SK-N-SH treated with all-trans-retinoic acid at 6 μM for 48 hours (cell line): ENCODE results near the gene PLEKHG5.

Experiments
- BACH2 ChIP-seq: fragments of 250-450 bp; sonication (Bioruptor Pico); IDR thresholded peaks from 2 replicates; pipeline ENCODE4 v1.9.0; 2021; ENCODE audit warnings: mild to moderate bottlenecking, borderline replicate concordance
- CSRNP3 ChIP-seq: fragments of 250-450 bp; sonication (Bioruptor Pico); IDR thresholded peaks from 2 replicates; pipeline ENCODE4 v1.5.1; 2021; ENCODE audit warnings: mild to moderate bottlenecking, moderate library complexity
- ESRRG ChIP-seq: fragments of 250-450 bp; sonication (Bioruptor Pico); IDR thresholded peaks from 2 replicates; pipeline ENCODE4 v1.6.1; 2021; ENCODE audit warnings: mild to moderate bottlenecking
- OSR1 ChIP-seq: fragments of 250-450 bp; sonication (Bioruptor Pico); IDR thresholded peaks from 2 replicates; pipeline ENCODE4 v1.8.0; 2022; ENCODE audit warnings: moderate library complexity, mild to moderate bottlenecking, inconsistent platforms
- PPARA ChIP-seq: fragments of 250-450 bp; sonication (Bioruptor Pico); IDR thresholded peaks from 2 replicates; pipeline ENCODE4 v1.5.0; 2020; ENCODE audit warnings: mild to moderate bottlenecking, borderline replicate concordance
- TF ChIP-seq, protein P1 (sequence below): fragments of 250-450 bp; sonication (Bioruptor Pico); IDR thresholded peaks from 2 replicates; pipeline ENCODE4 v1.8.0; 2020; ENCODE audit warnings: mild to moderate bottlenecking, moderate library complexity, borderline replicate concordance
- TF ChIP-seq, protein P2 (sequence below): fragments of 250-450 bp; sonication (Bioruptor Pico); IDR thresholded peaks from 2 replicates; pipeline ENCODE4 v1.5.1; 2020; ENCODE audit warnings: low read depth, mild to moderate bottlenecking, moderate library complexity

DNA sequence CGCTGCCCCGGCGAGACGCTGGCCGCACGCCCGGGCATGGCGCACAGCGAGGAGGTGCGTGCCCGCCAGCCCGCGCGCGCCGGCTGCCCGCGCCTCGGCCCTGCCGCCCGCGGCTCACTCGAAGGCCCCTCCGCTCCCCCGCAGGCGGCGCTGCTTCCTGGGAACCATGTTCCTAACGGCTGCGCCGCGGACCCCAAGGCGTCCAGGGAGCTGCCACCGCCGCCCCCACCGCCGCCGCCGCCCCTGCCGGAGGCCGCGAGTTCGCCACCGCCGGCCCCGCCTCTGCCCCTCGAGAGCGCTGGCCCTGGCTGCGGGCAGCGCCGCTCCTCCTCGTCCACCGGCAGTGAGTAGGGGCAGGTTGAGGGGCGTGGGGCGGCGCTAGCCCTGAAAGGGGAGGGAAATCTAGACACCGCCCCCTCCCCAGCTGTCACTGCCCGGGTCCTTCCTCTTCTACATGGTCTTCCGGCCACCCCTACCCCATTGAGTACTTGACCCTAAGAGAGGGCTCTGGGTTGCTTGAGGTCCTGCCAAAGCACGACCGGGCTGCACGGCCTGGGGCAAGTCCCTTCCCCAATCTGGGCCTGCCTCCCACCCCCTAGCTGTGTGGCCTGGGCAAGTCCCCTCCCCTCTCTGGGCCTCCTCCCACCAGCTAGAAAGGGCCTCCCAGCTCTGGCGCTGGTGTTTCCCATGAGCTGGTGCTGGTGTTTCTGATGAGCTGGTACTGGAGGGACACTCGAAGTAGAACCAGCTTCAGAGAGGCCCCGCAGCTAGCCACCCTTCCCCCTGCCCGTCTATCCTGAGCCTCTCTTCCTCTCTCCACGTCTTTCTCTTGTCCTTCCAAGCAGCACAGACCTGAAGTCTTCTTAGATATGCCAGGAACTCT is 42.5 kb downstream of the PLEKHG5 start:
- TF ChIP-seq, protein P1, sequence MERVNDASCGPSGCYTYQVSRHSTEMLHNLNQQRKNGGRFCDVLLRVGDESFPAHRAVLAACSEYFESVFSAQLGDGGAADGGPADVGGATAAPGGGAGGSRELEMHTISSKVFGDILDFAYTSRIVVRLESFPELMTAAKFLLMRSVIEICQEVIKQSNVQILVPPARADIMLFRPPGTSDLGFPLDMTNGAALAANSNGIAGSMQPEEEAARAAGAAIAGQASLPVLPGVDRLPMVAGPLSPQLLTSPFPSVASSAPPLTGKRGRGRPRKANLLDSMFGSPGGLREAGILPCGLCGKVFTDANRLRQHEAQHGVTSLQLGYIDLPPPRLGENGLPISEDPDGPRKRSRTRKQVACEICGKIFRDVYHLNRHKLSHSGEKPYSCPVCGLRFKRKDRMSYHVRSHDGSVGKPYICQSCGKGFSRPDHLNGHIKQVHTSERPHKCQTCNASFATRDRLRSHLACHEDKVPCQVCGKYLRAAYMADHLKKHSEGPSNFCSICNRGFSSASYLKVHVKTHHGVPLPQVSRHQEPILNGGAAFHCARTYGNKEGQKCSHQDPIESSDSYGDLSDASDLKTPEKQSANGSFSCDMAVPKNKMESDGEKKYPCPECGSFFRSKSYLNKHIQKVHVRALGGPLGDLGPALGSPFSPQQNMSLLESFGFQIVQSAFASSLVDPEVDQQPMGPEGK (CRISPR knock-in tag), result no peak
- no peak for TF ChIP-seq OSR1 (CRISPR knock-in tag)
- TF ChIP-seq ESRRG (CRISPR knock-in tag), result no peak
- TF ChIP-seq, protein P2, sequence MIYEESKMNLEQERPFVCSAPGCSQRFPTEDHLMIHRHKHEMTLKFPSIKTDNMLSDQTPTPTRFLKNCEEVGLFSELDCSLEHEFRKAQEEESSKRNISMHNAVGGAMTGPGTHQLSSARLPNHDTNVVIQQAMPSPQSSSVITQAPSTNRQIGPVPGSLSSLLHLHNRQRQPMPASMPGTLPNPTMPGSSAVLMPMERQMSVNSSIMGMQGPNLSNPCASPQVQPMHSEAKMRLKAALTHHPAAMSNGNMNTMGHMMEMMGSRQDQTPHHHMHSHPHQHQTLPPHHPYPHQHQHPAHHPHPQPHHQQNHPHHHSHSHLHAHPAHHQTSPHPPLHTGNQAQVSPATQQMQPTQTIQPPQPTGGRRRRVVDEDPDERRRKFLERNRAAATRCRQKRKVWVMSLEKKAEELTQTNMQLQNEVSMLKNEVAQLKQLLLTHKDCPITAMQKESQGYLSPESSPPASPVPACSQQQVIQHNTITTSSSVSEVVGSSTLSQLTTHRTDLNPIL (CRISPR knock-in tag), result no peak
- TF ChIP-seq CSRNP3 (CRISPR knock-in tag), result no peak
- no peak for TF ChIP-seq PPARA (CRISPR knock-in tag)
- TF ChIP-seq BACH2 (CRISPR knock-in tag), result no peak
